GM19395 (cell line): ENCODE results near the gene ANO7.

ENCODE experiments used
- ATAC-seq: cut with Tn5 transposase; IDR thresholded peaks from one replicate; pipeline ENCODE4 v1.9.1; 2021; ENCODE audit warnings: mild to moderate bottlenecking, moderate library complexity; ENCODE audit not compliant: unreplicated experiment

The ANO7 gene

DNA sequence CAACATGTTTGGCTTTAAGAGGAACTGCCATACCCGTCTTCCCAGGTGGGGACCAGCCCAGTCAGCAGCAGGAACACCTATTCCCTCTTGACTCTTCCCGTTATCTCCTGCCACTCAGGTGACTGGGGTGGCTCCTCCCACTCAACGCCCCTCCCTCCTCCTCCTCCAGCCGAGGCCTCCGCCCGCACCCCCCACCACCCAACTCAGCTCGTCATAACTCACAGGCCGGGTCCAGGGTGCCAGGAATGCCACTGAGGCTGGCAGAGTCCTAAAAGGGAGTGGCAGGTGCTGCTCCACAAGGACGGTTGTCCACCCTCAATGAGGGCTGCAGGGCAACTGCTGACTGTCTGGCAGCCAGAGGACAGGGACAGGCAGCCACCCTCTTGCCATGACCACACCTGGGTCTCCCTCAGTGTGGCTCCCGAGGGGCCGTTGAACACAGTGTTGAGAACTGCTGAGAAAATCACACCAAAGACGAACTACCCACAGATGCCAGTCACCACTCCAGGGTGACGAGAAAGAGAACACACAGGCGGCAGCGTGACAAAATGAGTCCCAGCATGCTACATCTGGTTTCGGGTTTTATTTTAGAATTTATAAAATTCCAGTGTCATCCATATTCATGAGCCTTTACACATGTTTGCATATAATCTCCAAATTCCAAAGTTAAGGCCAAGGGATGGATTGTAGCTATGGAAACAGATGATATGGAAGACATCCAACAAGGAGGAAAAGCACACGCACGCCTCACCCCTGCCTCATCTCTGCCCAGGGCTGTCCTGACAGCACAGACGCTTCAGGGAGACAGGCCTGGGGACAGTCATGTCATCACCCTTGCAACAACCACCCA is 38.5 kb downstream of the ANO7 start:
- ATAC-seq, result no peak

DNA sequence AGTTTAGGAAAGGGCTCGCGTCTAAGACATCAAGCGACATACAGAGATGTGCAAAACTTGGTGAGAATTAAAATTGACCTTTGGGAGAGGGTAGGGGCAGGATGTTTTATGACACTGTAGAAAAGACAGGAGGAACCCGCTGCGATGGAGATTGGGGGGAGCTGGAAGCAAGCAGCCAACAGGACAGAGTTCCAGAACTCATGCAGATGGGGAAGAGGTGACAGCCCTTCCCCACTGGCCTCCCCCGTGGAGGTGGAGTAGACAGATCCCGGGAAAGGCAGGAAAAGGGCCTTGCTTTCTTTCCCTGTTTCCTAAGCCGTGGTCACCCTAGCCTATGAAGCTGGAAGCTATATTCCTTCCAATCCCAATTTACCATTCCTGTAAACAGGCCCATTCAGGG is 39.1 kb downstream of the ANO7 start:
- ATAC-seq, result no peak

GRCh38 chr2:241228081-241228859 is 39.8 kb downstream of the ANO7 start:
- no peak for ATAC-seq

- ATAC-seq, result no peak
Measured at GRCh38 chr2:241228860-241229516, 40.5 kb downstream of the ANO7 start.

DNA sequence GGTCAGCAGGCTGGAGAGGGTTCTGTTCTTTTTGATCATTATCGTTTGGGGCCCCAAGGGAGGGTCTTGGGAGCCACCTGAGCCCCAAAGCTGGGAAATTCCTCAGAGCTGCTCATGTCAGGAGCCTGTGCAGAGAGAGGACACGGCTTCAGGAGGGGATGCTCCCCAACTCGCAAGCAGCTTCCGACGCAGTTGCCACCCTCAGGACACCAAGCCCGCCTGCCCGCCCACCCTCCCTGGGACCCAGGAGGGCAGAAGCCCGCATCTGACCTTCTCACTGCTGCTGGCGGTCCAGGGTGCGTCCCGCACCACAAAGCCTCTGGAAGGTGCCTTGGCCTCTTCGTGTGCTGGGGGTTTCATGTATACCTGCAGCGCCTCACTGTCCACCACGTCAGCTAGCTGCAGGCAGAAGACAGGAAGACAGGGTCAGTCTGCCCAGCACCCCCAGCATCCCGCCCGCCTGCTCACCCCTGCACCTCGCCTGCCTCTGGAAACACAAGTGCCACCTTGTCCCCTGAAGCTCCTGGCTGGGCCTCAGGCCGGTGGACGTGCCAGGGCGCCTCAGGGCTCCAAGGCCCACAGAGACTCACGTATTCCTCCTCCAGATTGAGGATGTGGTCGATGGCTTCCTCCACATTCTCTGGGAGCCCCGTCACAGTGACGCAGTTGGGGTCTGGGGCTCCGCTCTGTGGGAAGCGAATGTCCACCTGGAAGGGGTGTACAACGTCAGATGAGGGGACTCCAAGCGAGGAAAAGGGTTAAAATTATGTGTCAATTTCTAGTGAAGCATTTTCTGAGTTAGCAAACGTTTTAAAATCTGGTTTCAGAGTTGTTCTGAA is 41.3 kb downstream of the ANO7 start:
- ATAC-seq, result no peak

- ATAC-seq, result no peak
Measured at GRCh38 chr2:241230435-241230834, 42.0 kb downstream of the ANO7 start.

DNA sequence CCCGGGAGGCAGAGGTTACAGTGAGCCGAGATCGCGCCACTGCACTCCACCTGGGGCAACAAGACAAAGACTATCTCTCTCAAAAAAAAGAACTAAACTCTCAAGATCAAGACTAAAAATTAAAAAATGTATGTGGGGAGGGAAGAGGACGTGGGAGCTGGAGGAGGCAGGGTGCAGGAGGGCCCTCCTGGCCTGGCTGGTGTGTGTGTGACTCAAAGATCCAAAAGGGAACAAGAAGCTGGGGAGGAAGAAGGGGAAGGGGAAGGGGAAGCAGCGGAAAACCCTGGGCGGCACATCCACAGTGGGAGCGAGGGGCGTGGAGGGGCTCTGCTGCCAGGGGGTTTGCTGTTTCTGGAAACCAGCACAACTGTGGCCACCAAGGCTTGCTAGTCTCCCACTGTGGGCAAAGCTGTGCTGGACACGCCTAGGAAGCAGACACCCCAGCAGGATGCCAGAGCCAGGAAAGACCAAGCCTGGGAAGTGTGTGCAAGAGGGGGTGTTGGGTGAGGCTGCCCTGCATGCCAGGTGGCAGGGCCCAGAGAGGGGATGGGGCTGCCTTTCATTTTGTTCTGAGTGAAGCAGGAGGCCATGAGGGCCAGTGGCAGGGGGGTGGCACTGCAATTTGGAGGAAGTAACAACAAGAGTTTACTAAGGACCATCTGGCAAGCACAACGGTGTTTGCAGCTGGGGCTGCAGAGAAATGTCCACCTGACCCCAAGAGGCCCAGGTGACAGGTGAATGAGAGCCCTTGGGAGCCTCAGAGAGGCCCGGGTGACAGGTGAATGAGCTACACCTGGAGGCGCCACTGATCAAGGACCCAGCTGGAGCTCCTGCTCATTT is 44.5 kb downstream of the ANO7 start:
- no peak for ATAC-seq

DNA sequence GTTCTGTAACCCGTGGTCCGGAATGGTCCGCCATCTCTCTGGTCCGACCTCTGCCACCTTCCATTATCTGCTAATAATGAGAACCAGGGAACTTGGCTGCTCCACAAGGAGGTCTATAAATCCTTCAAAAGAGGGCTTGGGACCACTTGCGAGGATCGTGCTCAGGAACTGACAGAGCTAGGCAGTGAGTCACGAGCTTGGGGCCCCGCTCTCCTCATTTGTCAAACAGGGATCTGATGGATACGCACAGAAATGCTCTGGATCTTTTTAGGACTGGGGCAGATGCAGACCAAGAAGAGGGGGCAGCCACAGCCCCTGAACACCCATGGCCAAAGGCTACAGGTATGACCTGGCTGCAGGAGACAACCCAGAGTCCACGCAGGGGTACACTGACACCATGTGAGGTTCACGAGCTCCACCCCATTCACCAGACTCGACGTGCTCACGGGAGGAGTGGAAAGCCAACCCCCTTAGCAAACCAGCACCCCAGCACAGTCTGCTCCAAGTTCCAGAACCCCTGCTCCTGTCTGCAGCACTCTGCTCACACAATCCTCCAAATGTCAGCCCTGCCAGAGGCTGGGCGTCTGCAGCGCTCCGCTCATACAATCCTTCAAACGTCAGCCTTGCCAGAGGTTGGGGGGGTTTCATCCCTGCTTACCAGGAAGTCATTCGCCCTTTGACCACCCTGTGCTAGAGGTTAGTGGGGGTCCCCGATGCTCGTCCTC is 45.8 kb downstream of the ANO7 start:
- ATAC-seq, result no peak

DNA sequence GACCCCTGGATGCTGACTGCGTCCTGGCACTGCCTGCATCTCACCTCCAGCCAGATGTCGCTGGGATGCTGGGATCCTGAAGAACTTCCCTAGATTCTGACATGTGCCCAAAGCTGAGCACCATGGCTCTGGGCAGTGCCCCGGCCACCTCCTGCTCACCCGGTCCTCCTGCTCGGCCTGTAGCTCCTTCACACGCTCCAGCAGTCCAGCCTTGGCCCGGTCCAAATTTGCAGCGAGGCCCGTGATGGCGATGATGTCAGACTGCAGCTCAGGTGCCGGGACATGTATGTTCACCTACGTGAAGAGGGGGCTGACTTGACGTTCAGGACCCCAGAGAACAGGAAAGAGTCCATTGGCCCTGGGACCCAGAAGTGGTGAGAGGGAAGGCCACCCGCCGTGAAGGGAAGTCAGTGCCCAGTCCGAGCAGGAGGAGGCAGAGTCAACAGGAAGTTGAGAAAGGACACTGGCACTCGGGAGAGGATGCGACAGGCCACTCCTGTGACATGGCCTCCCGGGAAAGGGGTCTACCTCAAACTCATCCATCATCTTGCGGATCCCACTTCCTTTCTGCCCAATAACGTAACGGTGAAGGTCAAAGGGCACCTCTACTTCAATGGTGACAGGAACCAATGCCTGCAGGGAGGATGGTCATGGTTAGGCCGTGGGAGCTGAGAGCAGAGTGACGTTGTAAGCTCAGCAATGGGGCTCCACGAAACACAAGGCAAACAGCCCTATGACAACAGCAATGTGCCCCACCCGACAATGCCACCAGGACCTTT is 46.7 kb downstream of the ANO7 start:
- no peak for ATAC-seq

- ATAC-seq, result no peak
Measured at GRCh38 chr2:241235859-241236593, 47.5 kb downstream of the ANO7 start.

DNA sequence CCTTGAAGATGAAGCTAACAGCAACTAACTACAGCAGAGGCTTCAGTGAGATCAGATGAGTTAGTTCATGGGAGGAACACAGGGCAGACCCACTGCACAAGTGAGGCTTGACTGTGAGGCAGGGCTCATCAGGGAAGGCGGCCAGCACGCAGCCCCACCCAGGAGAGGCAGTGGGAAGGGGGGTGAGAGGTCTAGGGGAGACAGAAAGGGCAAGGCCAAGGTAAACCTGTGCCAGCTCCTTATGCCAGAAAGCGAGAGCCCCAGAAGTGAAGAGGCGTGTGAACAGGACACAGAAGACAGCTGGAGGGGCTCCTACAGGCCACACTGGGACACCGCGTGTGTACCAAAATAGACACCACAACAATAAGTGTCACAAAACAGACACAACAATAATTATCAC is 48.6 kb downstream of the ANO7 start:
- no peak for ATAC-seq

DNA sequence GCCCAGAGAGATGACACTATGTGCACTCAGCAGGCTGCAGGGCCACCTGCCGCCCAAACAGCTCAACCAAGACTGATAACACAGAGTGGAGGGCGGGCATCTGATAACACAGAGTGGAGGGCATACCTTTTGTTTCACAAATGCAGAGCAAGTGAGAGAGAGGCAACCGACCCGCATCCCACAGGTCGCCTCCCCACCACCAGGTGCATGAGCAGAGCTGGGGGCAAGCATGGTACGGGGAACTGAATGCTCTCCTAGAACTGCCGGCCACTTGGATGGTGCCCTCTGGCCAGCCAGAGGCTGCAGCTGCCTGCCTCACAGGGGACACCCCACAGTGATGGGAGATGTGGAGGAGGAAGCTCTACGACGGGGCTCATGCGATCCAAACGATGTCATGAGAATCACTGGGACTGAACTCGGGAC is 49.5 kb downstream of the ANO7 start:
- no peak for ATAC-seq

- ATAC-seq, result no peak
Measured at GRCh38 chr2:241238693-241239198, 50.3 kb downstream of the ANO7 start.

DNA sequence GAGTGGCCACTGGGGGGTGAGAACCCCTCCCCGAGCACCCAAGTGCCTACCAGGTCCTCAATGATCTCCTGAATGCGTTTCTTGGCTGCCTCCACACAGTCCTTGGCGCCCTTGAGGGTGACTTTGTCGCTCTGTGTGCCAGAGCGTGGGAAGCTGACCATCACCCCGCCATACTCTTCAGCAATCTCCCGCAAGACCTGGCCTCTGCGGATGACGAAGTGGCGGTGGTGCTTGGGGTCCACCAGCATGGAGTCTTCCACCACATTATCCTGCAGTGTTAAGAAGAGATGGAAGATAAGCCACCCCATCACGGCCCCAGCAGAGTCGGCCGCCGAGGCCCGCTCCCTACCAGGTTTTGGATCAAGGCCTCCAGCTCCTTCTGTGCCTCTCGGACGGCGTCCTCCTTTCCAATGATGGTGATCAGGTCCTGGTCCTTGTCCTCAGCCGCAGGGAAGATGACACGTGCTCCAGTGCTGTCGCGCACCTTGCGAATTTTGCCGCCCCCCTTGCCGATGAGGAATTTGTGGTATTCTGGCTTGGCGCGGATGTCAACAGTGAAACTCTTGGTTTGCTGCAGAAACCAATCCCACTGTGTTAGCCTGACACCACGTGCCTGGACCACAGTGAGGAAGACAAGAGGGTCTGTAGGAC is 51.2 kb downstream of the ANO7 start:
- no peak for ATAC-seq

- no peak for ATAC-seq
Measured at GRCh38 chr2:241240320-241241004, 52.0 kb downstream of the ANO7 start.

DNA sequence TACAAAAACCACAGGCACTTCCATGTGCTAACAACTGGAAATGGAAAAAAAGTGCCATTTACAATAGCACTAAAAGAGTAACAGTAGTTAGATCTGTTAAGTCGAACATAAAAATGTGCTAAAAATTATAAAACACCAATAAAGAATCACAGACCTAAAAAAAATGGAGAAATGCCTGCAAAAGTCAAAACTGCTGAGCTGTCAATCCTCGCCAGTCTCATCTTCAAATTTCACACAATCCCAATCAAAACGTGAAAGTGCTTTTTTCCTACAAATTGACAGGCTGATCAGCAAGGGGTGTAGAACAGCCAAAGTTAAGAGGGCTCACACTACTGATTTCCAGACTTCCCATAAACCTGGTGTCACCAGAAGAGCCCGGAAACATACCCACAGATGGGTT is 53.2 kb downstream of the ANO7 start:
- no peak for ATAC-seq
